GM12801 (cell line): ENCODE measurements around the gene MAML2.

Source experiments
- CTCF ChIP-seq: IDR thresholded peaks from one replicate; pipeline ENCODE4 v1.5.1; 2011; ENCODE audit warnings: control low read depth; ENCODE audit not compliant: insufficient read length; ENCODE audit errors: extremely low read depth

MAML2 gene

DNA sequence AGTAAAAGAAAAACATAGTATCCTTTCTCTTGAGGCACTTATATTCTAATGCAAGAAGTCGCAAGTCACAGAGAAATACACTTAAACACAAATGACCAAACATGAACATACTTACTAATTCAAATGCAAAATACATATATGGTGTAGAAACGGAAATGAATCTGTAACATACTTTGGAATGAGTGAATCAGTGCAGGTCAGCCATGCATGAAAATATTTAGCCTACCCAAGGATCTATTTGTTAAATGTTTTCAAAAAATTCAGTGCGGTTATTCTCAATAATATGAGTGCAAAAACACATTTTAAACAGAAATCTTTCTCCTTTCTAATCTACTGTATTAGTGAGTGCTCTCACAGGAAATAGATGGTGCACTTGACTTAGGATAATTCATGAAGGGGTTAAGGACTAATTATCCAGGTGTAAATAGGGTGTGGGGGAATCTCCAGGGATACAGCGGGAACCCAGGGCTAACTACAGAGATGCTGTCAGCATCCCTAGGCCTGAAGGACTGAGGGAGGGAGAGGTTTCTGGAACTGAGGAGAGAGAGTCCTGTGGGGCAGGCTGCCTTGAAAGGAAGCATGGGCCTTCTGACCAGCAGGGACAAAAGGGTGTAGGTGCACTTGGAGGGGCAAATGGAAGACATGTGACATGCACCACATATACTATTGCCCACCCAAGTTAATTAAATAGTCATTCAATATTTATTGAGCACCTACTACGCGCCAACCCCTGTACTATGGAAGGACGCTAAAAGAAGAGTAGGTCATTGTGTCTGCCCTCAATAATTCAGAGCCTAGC lies 139.2 kb downstream of the MAML2 start:
- no peak for TF ChIP-seq CTCF

- no peak for TF ChIP-seq CTCF
Observed at GRCh38 chr11:96200243-96200642, 142.8 kb downstream of the MAML2 start.

- no peak for TF ChIP-seq CTCF
Observed at GRCh38 chr11:96199563-96200025, 143.4 kb downstream of the MAML2 start.

- no peak for TF ChIP-seq CTCF
Observed at GRCh38 chr11:96197801-96198701, 144.9 kb downstream of the MAML2 start.

- TF ChIP-seq CTCF, result no peak
Observed at GRCh38 chr11:96197103-96197502, 145.9 kb downstream of the MAML2 start.

DNA sequence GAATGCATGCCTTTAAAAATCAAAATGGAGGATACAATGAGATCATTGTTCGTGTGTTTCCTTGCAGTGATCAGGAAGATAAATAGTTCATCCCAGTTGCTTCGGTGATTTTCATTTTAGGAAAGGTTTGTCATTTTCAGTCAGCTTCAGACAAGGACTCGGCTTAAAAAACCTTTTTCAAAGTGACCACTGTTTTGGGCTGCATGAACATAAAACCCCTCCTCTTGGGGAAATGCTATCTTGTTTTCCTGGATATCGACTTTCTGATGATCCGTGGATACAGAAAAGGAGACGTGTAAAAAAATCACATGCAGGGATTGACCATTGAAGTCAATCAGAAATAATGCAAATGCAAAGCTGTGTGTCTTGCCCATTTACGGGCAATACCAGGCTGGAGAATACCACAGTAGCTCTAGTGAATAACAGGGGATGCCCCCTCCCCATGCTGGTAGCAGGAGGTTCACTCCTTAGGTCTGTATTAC lies 146.8 kb downstream of the MAML2 start:
- TF ChIP-seq CTCF, result no peak

- no peak for TF ChIP-seq CTCF
Observed at GRCh38 chr11:96195671-96196070, 147.3 kb downstream of the MAML2 start.
